Tibial artery (tissue), 4 donors: ENCODE data around the gene TENM3.

Experiments
- DNase-seq, 2 donors: peaks; one replicate each; pipeline ENCODE4 v3.0.0-alpha.2; 2019
- H3K27ac ChIP-seq, 2 donors: fragments of 200-600 bp; sonication (generic) in 1 of 2; 1 replicate in 1 of 2; 2 replicates in 1 of 2; pipeline ENCODE4 v1.5.1; 2018 to 2019; ENCODE audit warnings: mild to moderate bottlenecking in 1 of 2
- H3K27me3 ChIP-seq, 2 donors: fragments of 200-600 bp; sonication (generic) in 1 of 2; one replicate each; pipeline versions ENCODE4 v1.5.1 to v1.6.0; 2016 to 2019
- H3K36me3 ChIP-seq, 3 donors: fragments of 200-600 bp; sonication (generic) in 2 of 3; one replicate each; pipeline ENCODE4 v1.5.1; 2016 to 2019; ENCODE audit warnings: mild to moderate bottlenecking in 2 of 3
- H3K4me1 ChIP-seq, 4 donors: fragments of 200-600 bp; sonication (generic) in 2 of 4; 1 replicate in 3 of 4; 2 replicates in 1 of 4; pipeline ENCODE4 v1.5.1; 2016 to 2019
- H3K4me3 ChIP-seq, 2 donors: fragments of 200-600 bp; sonication (generic) in 1 of 2; 1 replicate in 1 of 2; 2 replicates in 1 of 2; pipeline ENCODE4 v1.5.1; 2018 to 2019; ENCODE audit warnings: mild to moderate bottlenecking in 2 of 2
- H3K9me3 ChIP-seq, 3 donors: fragments of 200-600 bp; sonication (generic) in 1 of 3; one replicate each; pipeline ENCODE4 v1.5.1; 2016 to 2019
- intact Hi-C: fragments of 100-400 bp; cut with DNase I; formaldehyde crosslinking; loops from one replicate; pipeline ENCODE4 v1.15.0; 2023; ENCODE audit warnings: low total_unique reads
- TF ChIP-seq, protein P1 (sequence below), 2 experiments: fragments of 200-600 bp in 1 of 2; fragments of 450-650 bp in 1 of 2; IDR thresholded peaks; one replicate each; pipeline ENCODE4 v1.5.1; 2017 to 2019; ENCODE audit warnings: antibody characterized with exemption in 2 of 2, mild to moderate bottlenecking in 1 of 2, moderate library complexity in 1 of 2

Gene TENM3

DNA sequence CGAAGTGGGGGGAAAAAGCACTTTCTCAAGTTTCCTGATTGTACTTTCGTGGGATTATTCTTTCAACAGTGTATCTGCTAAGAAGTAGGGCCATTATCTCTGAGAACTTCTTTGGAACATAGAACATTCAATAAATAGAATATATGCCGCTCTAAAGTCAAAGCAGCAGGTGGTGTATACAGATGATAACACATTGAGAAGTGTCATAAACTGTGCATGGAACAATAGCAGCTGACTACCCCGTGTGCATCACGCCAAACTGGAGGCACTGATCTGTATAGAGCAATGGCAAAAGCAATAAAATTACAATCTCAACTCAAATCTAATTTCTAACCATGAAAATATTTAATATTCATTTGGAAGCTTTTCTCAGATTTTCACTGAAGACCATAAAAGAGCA lies 498.7 kb downstream of the TENM3 start:
- Histone ChIP-seq H3K4me3 (no peak overlapping the region), H3K9me3 (no peaks in the 10 kb centered on the region), H3K27ac (no peak overlapping the region), H3K36me3 (no peaks in the 10 kb centered on the region), H3K4me1 (no peaks in the 10 kb centered on the region), H3K27me3 (no peaks in the 10 kb centered on the region)
- intact Hi-C loops = no loop called here
- DNase-seq = no peak
- TF ChIP-seq, protein P1, sequence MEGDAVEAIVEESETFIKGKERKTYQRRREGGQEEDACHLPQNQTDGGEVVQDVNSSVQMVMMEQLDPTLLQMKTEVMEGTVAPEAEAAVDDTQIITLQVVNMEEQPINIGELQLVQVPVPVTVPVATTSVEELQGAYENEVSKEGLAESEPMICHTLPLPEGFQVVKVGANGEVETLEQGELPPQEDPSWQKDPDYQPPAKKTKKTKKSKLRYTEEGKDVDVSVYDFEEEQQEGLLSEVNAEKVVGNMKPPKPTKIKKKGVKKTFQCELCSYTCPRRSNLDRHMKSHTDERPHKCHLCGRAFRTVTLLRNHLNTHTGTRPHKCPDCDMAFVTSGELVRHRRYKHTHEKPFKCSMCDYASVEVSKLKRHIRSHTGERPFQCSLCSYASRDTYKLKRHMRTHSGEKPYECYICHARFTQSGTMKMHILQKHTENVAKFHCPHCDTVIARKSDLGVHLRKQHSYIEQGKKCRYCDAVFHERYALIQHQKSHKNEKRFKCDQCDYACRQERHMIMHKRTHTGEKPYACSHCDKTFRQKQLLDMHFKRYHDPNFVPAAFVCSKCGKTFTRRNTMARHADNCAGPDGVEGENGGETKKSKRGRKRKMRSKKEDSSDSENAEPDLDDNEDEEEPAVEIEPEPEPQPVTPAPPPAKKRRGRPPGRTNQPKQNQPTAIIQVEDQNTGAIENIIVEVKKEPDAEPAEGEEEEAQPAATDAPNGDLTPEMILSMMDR (IDR thresholded peaks at IDR 0.05) = no peak

GRCh38 chr4:182743815-182744214 lies 500.6 kb downstream of the TENM3 start:
- H3K27me3 ChIP-seq = no peaks in the 10 kb centered on the region
- intact Hi-C loops = no loop called here
- TF ChIP-seq, protein P1 (IDR thresholded peaks at IDR 0.05) = no peak
- H3K4me1 ChIP-seq = no peaks in the 10 kb centered on the region
- no peaks in the 10 kb centered on the region for H3K9me3 ChIP-seq
- no peak for DNase-seq
- no peak overlapping the region for H3K4me3 ChIP-seq
- no peaks in the 10 kb centered on the region for H3K36me3 ChIP-seq
- no peak overlapping the region for H3K27ac ChIP-seq

DNA sequence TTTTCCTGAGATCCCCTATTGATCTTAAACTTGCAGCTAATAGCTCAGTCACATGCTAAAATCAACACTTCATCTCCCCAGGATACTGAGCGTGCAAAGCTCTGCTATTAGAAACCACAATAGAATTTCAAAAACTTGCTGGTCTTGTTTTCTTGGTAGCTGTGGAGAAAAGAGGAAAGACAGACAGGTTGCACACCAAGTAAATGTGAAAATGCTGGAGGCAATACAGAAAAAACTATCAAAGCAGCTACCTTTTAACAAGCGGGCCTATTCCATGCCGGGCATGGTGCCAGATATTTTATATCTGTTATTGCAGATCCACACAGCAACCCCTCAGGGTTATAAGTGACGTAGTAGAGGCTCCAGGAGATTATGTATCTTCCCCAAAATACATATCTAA lies 502.0 kb downstream of the TENM3 start:
- intact Hi-C loops = no loop called here
- DNase-seq = no peak
- Histone ChIP-seq H3K4me3 (no peak overlapping the region), H3K4me1 (no peaks in the 10 kb centered on the region), H3K36me3 (no peaks in the 10 kb centered on the region), H3K27me3 (no peaks in the 10 kb centered on the region), H3K27ac (no peak overlapping the region), H3K9me3 (no peaks in the 10 kb centered on the region)
- TF ChIP-seq, protein P1 (IDR thresholded peaks at IDR 0.05) = no peak

- DNase-seq = no peak
- H3K36me3 ChIP-seq = no peaks in the 10 kb centered on the region
- H3K4me3 ChIP-seq = no peak overlapping the region
- H3K27me3 ChIP-seq = no peaks in the 10 kb centered on the region
- no peaks in the 10 kb centered on the region for H3K4me1 ChIP-seq
- H3K9me3 ChIP-seq = no peaks in the 10 kb centered on the region
- TF ChIP-seq, protein P1 (IDR thresholded peaks at IDR 0.05) = no peak
- intact Hi-C loops = no loop called here
- H3K27ac ChIP-seq = no peak overlapping the region
Observed at GRCh38 chr4:182746876-182747275, 503.7 kb downstream of the TENM3 start.

GRCh38 chr4:182748283-182748682 lies 505.1 kb downstream of the TENM3 start:
- DNase-seq = no peak
- H3K27me3 ChIP-seq = no peaks in the 10 kb centered on the region
- H3K36me3 ChIP-seq = no peaks in the 10 kb centered on the region
- no peak overlapping the region for H3K4me3 ChIP-seq
- no peaks in the 10 kb centered on the region for H3K9me3 ChIP-seq
- H3K27ac ChIP-seq = no peak overlapping the region
- TF ChIP-seq, protein P1 (IDR thresholded peaks at IDR 0.05) = no peak
- no peaks in the 10 kb centered on the region for H3K4me1 ChIP-seq
- intact Hi-C loops = no loop called here

DNA sequence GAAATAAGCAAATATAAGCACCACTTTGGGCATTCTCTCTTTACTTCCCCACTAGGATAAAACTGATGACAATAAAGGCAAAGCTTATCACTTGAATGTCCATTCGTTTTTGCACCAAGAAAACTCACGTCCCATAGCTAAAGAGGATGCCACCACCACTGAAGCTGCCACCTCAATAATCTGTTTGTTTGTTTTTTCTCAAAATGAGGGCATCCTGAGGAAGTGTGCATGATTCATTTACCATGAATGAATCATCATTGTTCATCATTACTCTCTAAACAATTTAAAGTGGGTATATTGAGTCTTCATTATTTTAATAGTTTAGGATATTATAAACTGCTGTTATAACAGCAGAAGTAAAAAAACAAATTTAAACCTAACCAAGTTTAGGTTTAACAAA lies 505.7 kb downstream of the TENM3 start:
- no peak for DNase-seq
- intact Hi-C loops = no loop called here

More for the DNA sequence above, 505.7 kb downstream of the TENM3 start:
- Histone ChIP-seq H3K36me3 (no peaks in the 10 kb centered on the region), H3K27ac (no peak overlapping the region), H3K9me3 (no peaks in the 10 kb centered on the region), H3K4me3 (no peak overlapping the region), H3K4me1 (no peaks in the 10 kb centered on the region), H3K27me3 (no peaks in the 10 kb centered on the region)
- TF ChIP-seq, protein P1 (IDR thresholded peaks at IDR 0.05) = no peak
